ENCODE results near the gene LDLRAD3.

DNA sequence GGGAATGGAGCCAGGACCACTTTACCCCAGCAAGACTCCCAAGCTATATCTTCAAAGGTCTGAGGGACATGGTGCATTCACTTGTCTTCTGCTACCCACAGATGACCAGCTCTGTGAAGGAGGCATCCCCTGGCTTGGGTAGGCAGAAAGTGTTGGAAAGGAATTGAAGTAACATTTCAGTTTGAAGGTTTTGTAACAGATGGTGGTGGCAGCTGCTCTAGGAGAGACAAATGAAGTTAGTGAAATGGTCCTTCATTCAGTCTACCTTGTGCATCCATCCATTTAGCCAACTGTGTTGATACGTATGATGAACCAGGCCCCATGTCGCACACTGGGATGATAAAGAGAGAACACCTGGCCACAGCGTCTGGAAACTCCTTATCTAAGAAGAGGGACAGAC, 204.8 kb downstream of the LDLRAD3 start:
- TF ChIP-seq, protein P1, sequence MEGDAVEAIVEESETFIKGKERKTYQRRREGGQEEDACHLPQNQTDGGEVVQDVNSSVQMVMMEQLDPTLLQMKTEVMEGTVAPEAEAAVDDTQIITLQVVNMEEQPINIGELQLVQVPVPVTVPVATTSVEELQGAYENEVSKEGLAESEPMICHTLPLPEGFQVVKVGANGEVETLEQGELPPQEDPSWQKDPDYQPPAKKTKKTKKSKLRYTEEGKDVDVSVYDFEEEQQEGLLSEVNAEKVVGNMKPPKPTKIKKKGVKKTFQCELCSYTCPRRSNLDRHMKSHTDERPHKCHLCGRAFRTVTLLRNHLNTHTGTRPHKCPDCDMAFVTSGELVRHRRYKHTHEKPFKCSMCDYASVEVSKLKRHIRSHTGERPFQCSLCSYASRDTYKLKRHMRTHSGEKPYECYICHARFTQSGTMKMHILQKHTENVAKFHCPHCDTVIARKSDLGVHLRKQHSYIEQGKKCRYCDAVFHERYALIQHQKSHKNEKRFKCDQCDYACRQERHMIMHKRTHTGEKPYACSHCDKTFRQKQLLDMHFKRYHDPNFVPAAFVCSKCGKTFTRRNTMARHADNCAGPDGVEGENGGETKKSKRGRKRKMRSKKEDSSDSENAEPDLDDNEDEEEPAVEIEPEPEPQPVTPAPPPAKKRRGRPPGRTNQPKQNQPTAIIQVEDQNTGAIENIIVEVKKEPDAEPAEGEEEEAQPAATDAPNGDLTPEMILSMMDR (IDR thresholded peaks at IDR 0.05), result no peak
- TF ChIP-seq POLR2A (IDR thresholded peaks at IDR 0.05), result no peak
